GM19023 (cell line): ENCODE data around the gene ZP1.
"Not testable (repeated sequence)": the region's sequence is repeated elsewhere in the genome, so short reads cannot be mapped to it uniquely, and the experiment has no call there.

ENCODE experiments used
- ATAC-seq: cut with Tn5 transposase; IDR thresholded peaks from one replicate; pipeline ENCODE4 v1.9.1; 2021; ENCODE audit warnings: mild to moderate bottlenecking, moderate library complexity; ENCODE audit not compliant: unreplicated experiment

ZP1 gene

DNA sequence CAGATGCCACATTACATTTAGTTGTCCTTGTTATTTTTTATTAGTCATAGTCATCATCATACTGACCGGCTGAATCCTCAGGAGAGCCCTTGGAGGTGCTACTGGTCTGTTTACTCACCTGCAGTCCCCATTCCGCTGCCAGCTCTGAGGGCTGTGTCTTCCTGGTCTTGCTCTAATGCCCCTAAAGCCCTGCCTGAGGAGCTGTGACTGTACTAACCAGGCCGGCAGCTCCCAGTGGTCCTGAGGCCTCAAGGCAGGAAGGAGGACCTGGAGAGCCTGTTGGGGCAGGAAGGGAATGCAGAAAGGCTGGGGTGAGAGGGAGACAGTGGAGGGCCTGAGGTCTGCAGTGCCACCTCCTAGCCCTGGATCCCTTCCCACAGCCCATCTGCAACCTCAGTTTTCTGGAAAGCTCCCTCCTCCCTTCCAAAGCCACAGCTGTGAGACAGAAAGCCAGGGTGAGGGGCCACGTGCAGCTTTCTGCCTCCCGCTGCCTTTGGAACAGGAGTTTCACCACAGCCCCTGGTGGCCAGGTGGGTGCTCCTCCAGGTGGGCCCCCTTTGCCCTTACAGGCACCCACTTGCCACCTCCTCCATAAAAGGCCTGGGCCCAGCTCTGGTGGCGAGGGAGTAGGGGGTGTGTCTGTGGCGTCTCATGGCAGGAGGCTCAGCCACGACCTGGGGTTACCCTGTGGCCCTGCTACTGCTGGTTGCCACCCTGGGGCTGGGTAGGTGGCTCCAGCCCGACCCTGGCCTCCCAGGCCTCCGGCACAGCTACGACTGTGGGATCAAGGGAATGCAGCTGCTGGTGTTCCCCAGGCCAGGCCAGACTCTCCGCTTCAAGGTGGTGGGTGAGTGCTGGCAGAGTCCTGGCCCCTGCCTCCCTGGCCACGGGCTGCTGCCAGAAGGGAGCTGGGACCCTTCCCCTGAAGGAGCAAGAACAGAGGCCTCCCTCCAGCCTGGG lies at the start of gene ZP1:
Gene ZP1 (plus strand): TSS at position 632 of the 960 bp plus-strand sequence. CDS start 20 bp downstream, at position 652.
- no peak for ATAC-seq

DNA sequence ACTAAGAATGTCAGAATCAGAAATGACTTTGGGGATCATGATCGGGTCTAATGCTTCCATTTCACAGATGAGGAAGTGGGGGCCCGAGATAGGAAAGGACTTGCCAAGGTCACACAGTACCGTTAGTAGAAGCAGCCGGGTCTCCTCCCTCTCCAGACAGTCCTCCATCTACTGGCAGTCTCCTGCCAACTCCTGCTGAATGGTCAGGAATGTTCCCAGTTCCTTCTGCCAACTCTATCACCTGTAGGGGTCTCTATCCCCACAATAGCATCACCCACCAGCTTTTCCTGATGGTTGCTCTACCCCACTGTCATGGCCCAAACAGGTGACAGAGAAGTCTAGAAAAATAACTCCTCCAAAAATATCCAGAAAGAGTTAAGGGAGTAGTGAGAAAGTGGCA lies 49.3 kb upstream of the ZP1 start:
- ATAC-seq, result no peak

- peak; percentile 49 for ATAC-seq
Measured at GRCh38 chr11:60821827-60822599, 45.3 kb upstream of the ZP1 start.

- not testable (repeated sequence) for ATAC-seq
Measured at GRCh38 chr11:60823745-60824306, 43.5 kb upstream of the ZP1 start.

GRCh38 chr11:60825118-60825517 lies 42.2 kb upstream of the ZP1 start:
- no peak for ATAC-seq

GRCh38 chr11:60825790-60826189 lies 41.6 kb upstream of the ZP1 start:
- ATAC-seq, result no peak

- ATAC-seq, result no peak
Measured at GRCh38 chr11:60830478-60831142, 36.7 kb upstream of the ZP1 start.

DNA sequence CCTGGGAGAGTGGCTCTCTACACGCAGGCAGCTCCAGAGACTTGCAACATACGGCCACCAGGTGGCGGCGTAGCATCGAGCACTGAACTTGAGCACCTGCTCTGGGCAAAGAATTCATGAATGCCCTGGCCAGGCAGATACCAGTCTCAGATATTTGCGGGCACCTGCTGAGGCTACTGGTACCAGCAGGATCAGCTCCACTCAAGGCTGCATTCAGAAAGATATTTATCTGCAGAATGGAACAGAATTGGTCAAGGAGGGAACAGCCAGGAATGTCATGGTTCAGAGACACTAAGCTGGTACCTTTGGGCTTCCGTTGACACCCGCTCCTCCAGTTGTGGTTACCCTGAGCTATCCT lies 36.2 kb upstream of the ZP1 start:
- ATAC-seq, result no peak

- no peak for ATAC-seq
Measured at GRCh38 chr11:60831501-60832079, 35.8 kb upstream of the ZP1 start.

GRCh38 chr11:60834742-60835533 lies 32.4 kb upstream of the ZP1 start:
- ATAC-seq, result no peak

- ATAC-seq, result no peak
Measured at GRCh38 chr11:60835534-60835846, 31.9 kb upstream of the ZP1 start.

- no peak for ATAC-seq
Measured at GRCh38 chr11:60836866-60837515, 30.4 kb upstream of the ZP1 start.

DNA sequence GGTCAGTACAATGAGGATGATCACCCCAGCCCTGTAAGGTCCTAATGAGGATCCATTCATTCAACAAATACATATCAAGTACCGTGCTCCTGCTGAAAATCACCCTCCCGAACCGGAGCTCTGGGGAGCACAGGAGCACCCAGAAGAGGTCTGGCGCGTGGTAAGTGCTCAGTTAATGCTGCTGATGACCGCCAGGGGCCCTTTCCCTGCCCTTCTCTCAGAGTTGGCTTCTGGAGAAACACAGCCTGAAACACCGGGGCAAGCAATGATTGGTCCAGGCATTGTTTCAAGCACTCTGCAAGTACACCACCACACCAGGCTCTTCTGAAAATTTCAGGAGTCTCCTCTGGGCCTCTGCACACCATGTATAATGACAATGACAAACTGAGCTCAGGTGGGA lies 29.2 kb upstream of the ZP1 start:
- no peak for ATAC-seq

DNA sequence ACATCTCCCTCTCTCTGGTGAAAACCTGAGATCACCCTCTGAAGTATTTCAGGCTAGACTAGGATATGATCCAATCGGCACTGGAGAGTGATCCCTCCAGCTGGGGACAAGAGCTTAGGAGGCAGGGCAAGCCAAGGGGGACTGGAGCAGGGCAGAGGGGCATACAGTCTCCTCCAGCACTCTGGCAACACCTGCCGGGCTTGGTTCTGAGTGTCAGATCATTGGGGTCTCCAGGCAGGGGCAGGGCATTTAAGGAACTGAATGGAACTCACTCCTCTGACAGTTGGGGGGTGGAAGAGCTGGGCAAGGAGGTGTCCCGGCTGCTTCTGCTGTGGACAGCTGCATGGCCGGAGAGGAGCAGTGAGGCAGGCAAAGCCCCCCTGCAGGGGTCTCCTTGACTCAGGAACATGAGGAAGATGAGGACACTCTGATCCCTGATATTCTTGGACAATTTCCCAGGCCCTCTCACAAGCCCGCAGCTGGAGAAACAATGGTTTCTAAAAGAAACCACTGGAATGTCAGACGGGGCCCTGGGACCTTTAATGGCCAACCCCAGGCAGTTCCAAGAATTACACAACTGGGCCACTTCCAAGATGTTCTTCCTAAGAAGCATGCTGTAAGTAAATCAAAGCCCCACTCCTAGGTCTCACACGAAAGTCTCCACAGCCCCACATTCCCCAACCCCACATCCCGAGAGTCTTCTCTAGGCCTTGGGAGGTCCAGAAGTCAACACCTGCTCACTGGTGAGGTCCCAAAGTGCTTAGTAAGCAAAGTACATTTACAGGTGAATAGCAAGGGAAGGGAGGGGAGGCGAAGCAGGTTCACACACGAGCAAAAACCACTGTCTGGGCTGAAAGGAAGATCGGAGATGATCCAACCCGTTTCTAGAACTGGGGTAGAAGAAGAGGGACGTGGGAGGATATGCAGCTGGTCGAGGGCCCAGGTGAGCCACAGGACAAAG lies 26.6 kb upstream of the ZP1 start:
- ATAC-seq, result no peak

- ATAC-seq, result peak; percentile 78
Measured at GRCh38 chr11:60841797-60842667, 25.3 kb upstream of the ZP1 start, which contains the start of gene CCDC86. CCDC86 (plus strand) TSS chr11:60842113; CDS start chr11:60842125, 12 bp downstream.

GRCh38 chr11:60842668-60843600 lies 24.4 kb upstream of the ZP1 start:
- no peak for ATAC-seq
